Activated B cell treated with CpG ODN at 0.5 μM for 24 hours (primary cell): ENCODE data around the gene LENEP. TPM values are rescaled to one million over a fixed set of nuclear protein-coding genes. Genes with fewer than 3 reads are reported as not detected.

Experiments used
- ATAC-seq: fragments of 200-7000 bp; cut with Tn5 transposase; one replicate; pipeline ENCODE4 v1.10.0; 2021; ENCODE audit warnings: low read depth, mild to moderate bottlenecking, moderate library complexity
- CTCF ChIA-PET: fragments of 350-600 bp; sonication (Branson Sonifier 250); formaldehyde crosslinking; loops from one replicate; lab custom pipeline; 2021; ENCODE audit warnings: antibody characterized with exemption; lab: Charles Lee
- POLR2A ChIA-PET: fragments of 350-600 bp; sonication (Branson Sonifier 250); formaldehyde crosslinking; loops from one replicate; lab custom pipeline; 2021; ENCODE audit warnings: antibody characterized with exemption; lab: Charles Lee
- DNase-seq: peaks from one replicate; pipeline ENCODE4 v3.0.0; 2022
- H3K27ac Mint-ChIP-seq: one replicate; pipeline ENCODE4 v1.8.0; 2020; ENCODE audit warnings: mixed read lengths
- H3K27me3 Mint-ChIP-seq: one replicate; pipeline ENCODE4 v1.8.0; 2021; ENCODE audit warnings: mixed read lengths
- H3K36me3 Mint-ChIP-seq: one replicate; pipeline ENCODE4 v1.8.0; 2021; ENCODE audit warnings: low read depth, mixed read lengths
- H3K4me1 Mint-ChIP-seq: one replicate; pipeline ENCODE4 v1.8.0; 2021; ENCODE audit warnings: mixed read lengths
- H3K4me3 Mint-ChIP-seq: one replicate; pipeline ENCODE4 v1.8.0; 2020; ENCODE audit warnings: mild to moderate bottlenecking, mixed read lengths
- H3K9me3 Mint-ChIP-seq: one replicate; pipeline ENCODE4 v1.8.0; 2020; ENCODE audit warnings: mixed read lengths
- intact Hi-C: fragments of 100-400 bp; cut with micrococcal nuclease; formaldehyde crosslinking; loops from one replicate; pipeline ENCODE4 v1.15.1; 2024
- total RNA-seq: library from RNA; stranded (reverse); gene quantifications from 2 replicates; pipeline ENCODE4 v1.2.3, GENCODE V29; 2022
- TF ChIP-seq, protein P1 (sequence below): fragments of 200-600 bp; IDR thresholded peaks from one replicate; pipeline ENCODE4 v1.8.0; 2022; ENCODE audit warnings: antibody characterized with exemption, mild to moderate bottlenecking

The LENEP gene
- total RNA-seq, 1 donor from 2014 or later: 1.8 TPM

- peaks cover 88% of the 10 kb centered on the region for H3K4me1 Mint-ChIP-seq
- peaks cover 17% of the 10 kb centered on the region for H3K36me3 Mint-ChIP-seq
- ChIA-PET POLR2A (interaction anchor here (1.1 to 6.3 kb wide), 3 partner anchors 9 to 76 kb away, joined by 4 to 85 read pairs (median 24); partner anchors contain the start of genes PMVK and ZBTB7B), CTCF (interaction anchor here (1.0 kb wide), 1 partner anchor 68 kb away, joined by 3 read pairs; no protein-coding TSS in a partner anchor)
- H3K9me3 Mint-ChIP-seq: no peaks in the 10 kb centered on the region
- H3K4me3 Mint-ChIP-seq: no peak overlapping the region
- peak overlapping the region; percentile 12 for H3K27ac Mint-ChIP-seq
- TF ChIP-seq, protein P1, sequence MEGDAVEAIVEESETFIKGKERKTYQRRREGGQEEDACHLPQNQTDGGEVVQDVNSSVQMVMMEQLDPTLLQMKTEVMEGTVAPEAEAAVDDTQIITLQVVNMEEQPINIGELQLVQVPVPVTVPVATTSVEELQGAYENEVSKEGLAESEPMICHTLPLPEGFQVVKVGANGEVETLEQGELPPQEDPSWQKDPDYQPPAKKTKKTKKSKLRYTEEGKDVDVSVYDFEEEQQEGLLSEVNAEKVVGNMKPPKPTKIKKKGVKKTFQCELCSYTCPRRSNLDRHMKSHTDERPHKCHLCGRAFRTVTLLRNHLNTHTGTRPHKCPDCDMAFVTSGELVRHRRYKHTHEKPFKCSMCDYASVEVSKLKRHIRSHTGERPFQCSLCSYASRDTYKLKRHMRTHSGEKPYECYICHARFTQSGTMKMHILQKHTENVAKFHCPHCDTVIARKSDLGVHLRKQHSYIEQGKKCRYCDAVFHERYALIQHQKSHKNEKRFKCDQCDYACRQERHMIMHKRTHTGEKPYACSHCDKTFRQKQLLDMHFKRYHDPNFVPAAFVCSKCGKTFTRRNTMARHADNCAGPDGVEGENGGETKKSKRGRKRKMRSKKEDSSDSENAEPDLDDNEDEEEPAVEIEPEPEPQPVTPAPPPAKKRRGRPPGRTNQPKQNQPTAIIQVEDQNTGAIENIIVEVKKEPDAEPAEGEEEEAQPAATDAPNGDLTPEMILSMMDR: no peak
- ATAC-seq (no peak), DNase-seq (no peak)
- H3K27me3 Mint-ChIP-seq: no peaks in the 10 kb centered on the region
- intact Hi-C loops: no loop called here
Measured at GRCh38 chr1:155012026-155012546, 18.7 kb downstream of the LENEP start.

GRCh38 chr1:155012776-155013602, 19.6 kb downstream of the LENEP start:
- H3K4me1 Mint-ChIP-seq: peaks cover 85% of the 10 kb centered on the region
- intact Hi-C loops: no loop called here
- TF ChIP-seq, protein P1: no peak
- ATAC-seq: no peak
- CTCF ChIA-PET: interaction anchor here (1.1 kb wide), 1 partner anchor 57 kb away, joined by 3 read pairs; the partner anchor contains the start of gene PBXIP1
- peak overlapping the region; percentile 83 for H3K27ac Mint-ChIP-seq
- no peaks in the 10 kb centered on the region for H3K9me3 Mint-ChIP-seq
- POLR2A ChIA-PET: interaction anchor here (0.5 to 6.3 kb wide), 5 partner anchors 10 to 518 kb away, joined by 4 to 85 read pairs (median 12); partner anchors contain the start of genes PMVK, PYGO2 and ZBTB7B
- no peak overlapping the region for H3K4me3 Mint-ChIP-seq
- H3K36me3 Mint-ChIP-seq: peaks cover 17% of the 10 kb centered on the region
- DNase-seq: no peak
- no peaks in the 10 kb centered on the region for H3K27me3 Mint-ChIP-seq

GRCh38 chr1:155013632-155014031, 20.2 kb downstream of the LENEP start:
- intact Hi-C loops: no loop called here
- no peak overlapping the region for H3K4me3 Mint-ChIP-seq
- POLR2A ChIA-PET: interaction anchor here (0.5 to 6.3 kb wide), 4 partner anchors 11 to 517 kb away, joined by 4 to 85 read pairs (median 18); partner anchors contain the start of genes PYGO2 and ZBTB7B
- no peaks in the 10 kb centered on the region for H3K27me3 Mint-ChIP-seq
- peaks cover 17% of the 10 kb centered on the region for H3K36me3 Mint-ChIP-seq
- peak overlapping the region; percentile 83 for H3K27ac Mint-ChIP-seq
- DNase-seq (no peak), ATAC-seq (no peak)
- H3K4me1 Mint-ChIP-seq: peaks cover 86% of the 10 kb centered on the region
- CTCF ChIA-PET: interaction anchor here (1.1 to 2.0 kb wide), 2 partner anchors 58 to 77 kb away, joined by 3 to 4 read pairs; partner anchors contain the start of genes PBXIP1 and PMVK
- no peaks in the 10 kb centered on the region for H3K9me3 Mint-ChIP-seq
- TF ChIP-seq, protein P1: no peak

- Mint-ChIP-seq H3K36me3 (peaks cover 15% of the 10 kb centered on the region), H3K27ac (peak overlapping the region; percentile 88), H3K4me3 (no peak overlapping the region), H3K27me3 (no peaks in the 10 kb centered on the region), H3K9me3 (no peaks in the 10 kb centered on the region), H3K4me1 (peaks cover 86% of the 10 kb centered on the region)
- no peak for ATAC-seq
- DNase-seq: no peak
- TF ChIP-seq, protein P1: no peak
- ChIA-PET POLR2A (interaction anchor here (1.1 to 6.3 kb wide), 9 partner anchors 9 to 79 kb away, joined by 3 to 85 read pairs (median 12); partner anchors contain the start of genes LENEP, PBXIP1, PMVK and PYGO2), CTCF (interaction anchor here (1.3 to 3.7 kb wide), 5 partner anchors 16 to 78 kb away, joined by 3 to 35 read pairs (median 5); partner anchors contain the start of genes FLAD1, PMVK and PYGO2)
- intact Hi-C loops: no loop called here
Measured at GRCh38 chr1:155014709-155015508, 21.5 kb downstream of the LENEP start.
